ENCODE data around the gene SPEF2.

SPEF2 gene

GRCh38 chr5:35736280-35736679 is 118.6 kb downstream of the SPEF2 start:
- no peak for DNase-seq (ENCODE audit: low spot score)

GRCh38 chr5:35741126-35741716 is 123.6 kb downstream of the SPEF2 start:
- peak; percentile 46 for DNase-seq (ENCODE audit: low spot score)

GRCh38 chr5:35741971-35742370 is 124.3 kb downstream of the SPEF2 start:
- no peak for DNase-seq (ENCODE audit: low spot score)

- DNase-seq (ENCODE audit: low spot score) = no peak
These were observed 126.0 kb downstream of the SPEF2 start for GRCh38 chr5:35743644-35744043.

- no peak for DNase-seq (ENCODE audit: low spot score)
These were observed 127.5 kb downstream of the SPEF2 start for GRCh38 chr5:35745193-35745592.

GRCh38 chr5:35745660-35746059 is 128.0 kb downstream of the SPEF2 start:
- no peak for DNase-seq (ENCODE audit: low spot score)

- no peak for DNase-seq (ENCODE audit: low spot score)
These were observed 134.3 kb downstream of the SPEF2 start for GRCh38 chr5:35752012-35752411.

- DNase-seq (ENCODE audit: low spot score) = no peak
These were observed 135.8 kb downstream of the SPEF2 start for GRCh38 chr5:35753500-35753899.

GRCh38 chr5:35754481-35754880 is 136.8 kb downstream of the SPEF2 start:
- no peak for DNase-seq (ENCODE audit: low spot score)

- DNase-seq (ENCODE audit: low spot score) = no peak
These were observed 138.3 kb downstream of the SPEF2 start for GRCh38 chr5:35755966-35756365.

GRCh38 chr5:35758151-35758724 is 140.6 kb downstream of the SPEF2 start:
- peak; percentile 33 for DNase-seq (ENCODE audit: low spot score)

GRCh38 chr5:35761541-35761940 is 143.9 kb downstream of the SPEF2 start:
- no peak for DNase-seq (ENCODE audit: low spot score)

- no peak for DNase-seq (ENCODE audit: low spot score)
These were observed 144.7 kb downstream of the SPEF2 start for GRCh38 chr5:35762368-35762767.

GRCh38 chr5:35765921-35766320 is 148.3 kb downstream of the SPEF2 start:
- no peak for DNase-seq (ENCODE audit: low spot score)

- no peak for DNase-seq (ENCODE audit: low spot score)
These were observed 153.6 kb downstream of the SPEF2 start for GRCh38 chr5:35771300-35771699.

- no peak for DNase-seq (ENCODE audit: low spot score)
These were observed 154.2 kb downstream of the SPEF2 start for GRCh38 chr5:35771839-35772238.

- DNase-seq (ENCODE audit: low spot score) = no peak
These were observed 156.3 kb downstream of the SPEF2 start for GRCh38 chr5:35773967-35774366.

- DNase-seq (ENCODE audit: low spot score) = no peak
These were observed 159.1 kb downstream of the SPEF2 start for GRCh38 chr5:35776757-35777156.

- peak; percentile 23 for DNase-seq (ENCODE audit: low spot score)
These were observed 159.9 kb downstream of the SPEF2 start for GRCh38 chr5:35777358-35778087.

- no peak for DNase-seq (ENCODE audit: low spot score)
These were observed 160.7 kb downstream of the SPEF2 start for GRCh38 chr5:35778259-35778769.

- no peak for DNase-seq (ENCODE audit: low spot score)
These were observed 162.6 kb downstream of the SPEF2 start for GRCh38 chr5:35780236-35780635.

- DNase-seq (ENCODE audit: low spot score) = no peak
These were observed 163.6 kb downstream of the SPEF2 start for GRCh38 chr5:35781181-35781790.

GRCh38 chr5:35783551-35783950 is 165.9 kb downstream of the SPEF2 start:
- no peak for DNase-seq (ENCODE audit: low spot score)
